Astrocyte (in vitro differentiated cells and primary cell): ENCODE data around the gene FGD2.

Experiments
- CTCF ChIP-seq: IDR thresholded peaks from 2 replicates; pipeline ENCODE4 v1.5.1; 2011; ENCODE audit warnings: low read depth, mild to moderate bottlenecking, inconsistent platforms, low read length, moderate library complexity; ENCODE audit not compliant: insufficient read depth
- EZH2 ChIP-seq: IDR thresholded peaks from 2 replicates; pipeline ENCODE4 v1.6.1; 2012; ENCODE audit warnings: mild to moderate bottlenecking, low read length, inconsistent platforms; ENCODE audit not compliant: insufficient read depth

- TF ChIP-seq CTCF (no peak), EZH2 (no peak)
Observed at GRCh38 chr6:37020381-37020780, 14.9 kb downstream of the FGD2 start.
